Adrenal gland (tissue), 19 donors: ENCODE data around the gene C11orf86. TPM values are rescaled to one million over a fixed set of nuclear protein-coding genes. Genes with fewer than 3 reads are reported as not detected.

ENCODE experiments used
- DNase-seq, 7 donors: peaks; one replicate each; pipeline ENCODE4 v3.0.0-alpha.2; 2019 to 2020
- H3K27ac ChIP-seq, 5 donors: fragments of 200-600 bp; sonication (generic) in 4 of 5; 1 replicate in 3 of 5; 2 replicates in 2 of 5; pipeline versions ENCODE4 v1.5.1 to v1.8.0; 2016 to 2020; ENCODE audit warnings: mild to moderate bottlenecking in 1 of 5
- H3K27me3 ChIP-seq: fragments of 200-600 bp; 2 replicates; pipeline ENCODE4 v1.8.0; 2021
- H3K36me3 ChIP-seq, 2 donors: fragments of 200-600 bp; replicated peaks in 1 of 2; 1 replicate in 1 of 2; 2 replicates in 1 of 2; pipeline versions ENCODE4 v1.5.1 to v1.8.0; 2018 to 2022
- H3K4me1 ChIP-seq, 2 donors: fragments of 200-600 bp; replicated peaks in 1 of 2; 1 replicate in 1 of 2; 2 replicates in 1 of 2; pipeline versions ENCODE4 v1.5.1 to v1.8.0; 2018 to 2021
- H3K4me3 ChIP-seq, 4 donors: fragments of 200-600 bp; sonication (generic) in 3 of 4; one replicate each; pipeline ENCODE4 v1.5.1; 2016 to 2018
- H3K9me3 ChIP-seq, 3 donors: fragments of 200-600 bp; sonication (generic) in 1 of 3; replicated peaks in 1 of 3; 1 replicate in 2 of 3; 2 replicates in 1 of 3; pipeline versions ENCODE4 v1.5.1 to v1.8.0; 2016 to 2021
- POLR2A ChIP-seq, 2 donors: fragments of 450-650 bp; IDR thresholded peaks; one replicate each; pipeline ENCODE4 v1.6.1; 2017; ENCODE audit warnings: antibody characterized with exemption in 2 of 2, mild to moderate bottlenecking in 2 of 2, moderate library complexity in 1 of 2
- WGBS, 4 donors: extraction: QIAGEN DNeasy Blood & Tissue Kit in 2 of 4; methylation state at CpG; one replicate each; pipeline versions ENCODE4 v1.1.5 to v1.1.7; 2013 to 2017; 5-methylcytosine and 5-hydroxymethylcytosine counted together
- intact Hi-C, 2 donors: fragments of 100-400 bp; cut with DNase I; formaldehyde crosslinking; loops; one replicate each; pipeline versions ENCODE4 v1.14.1 to v1.15.0; 2022 to 2023
- long read RNA-seq, 10 donors: library from polyadenylated mRNA in 3 of 10; unstranded in 2 of 10; stranded (forward) in 1 of 10; transcript quantifications; one replicate each; pipeline ENCODE4 v2.0.0 and lab custom pipeline, GENCODE V29; 2021 to 2026
- polyA plus RNA-seq, 3 donors: library from polyadenylated mRNA; stranded (reverse); fragments of 200-250 nt in 2 of 3; fragments of 350-450 nt in 1 of 3; fragmentation: Illumina TruSeq in 1 of 3; extraction: RNeasy Lipid Tissue Mini Kit (QIAGEN cat#74804) in 1 of 3; gene quantifications; one replicate each; pipeline ENCODE4 v1.2.3, GENCODE V29; 2013 to 2014
- total RNA-seq, 9 donors: library from RNA; depleted of rRNA in 4 of 9; stranded (reverse); fragments of >200 nt in 4 of 9; fragments of 120-200 nt in 1 of 9; fragmentation: NEBNext Ultra II Directional in 1 of 9; extraction: Animal tissue kit (Norgen Biotek cat#: 25700) in 1 of 9; gene quantifications; one replicate each; pipeline versions ENCODE4 v1.1.0 to v1.2.4, GENCODE V29; 2013 to 2023
- TF ChIP-seq, protein P1 (sequence below), 6 experiments: fragments of 450-650 bp in 4 of 6; fragments of 200-600 bp in 2 of 6; sonication (generic) in 1 of 6; IDR thresholded peaks; 1 replicate in 5 of 6; 2 replicates in 1 of 6; pipeline versions ENCODE4 v1.5.1 to v1.8.0; 2016 to 2021; ENCODE audit warnings: antibody characterized with exemption in 6 of 6, mild to moderate bottlenecking in 2 of 6, moderate library complexity in 1 of 6
- donor health status: healthy with polysubstance abuse.
- donor health status: Bipolar disorder and iron deficiency.
- donor health status: DM: yes; HTN: yes; CAD: no.
- donor health status: DM: no; HTN: no; CAD: no.
- donor health status: DM: no; HTN: no; CAD: no.
- donor health status: DM: yes; HTN: yes; CAD: no.

C11orf86 gene, protein sequence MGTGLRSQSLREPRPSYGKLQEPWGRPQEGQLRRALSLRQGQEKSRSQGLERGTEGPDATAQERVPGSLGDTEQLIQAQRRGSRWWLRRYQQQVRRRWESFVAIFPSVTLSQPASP
- 10 to 100 TPM in 1 of 9 donors, 1 to 10 TPM in 1, under 1 TPM in 6, not detected in 1; 0.25 to 29.9 (median 0.77) TPM for total RNA-seq
- polyA plus RNA-seq: 1 to 10 TPM; 1.4 to 6.7 (median 2.7) TPM
- long read RNA-seq, donor 1: 0 reads
- long read RNA-seq, donor 2: 0 reads
- long read RNA-seq, donor 3: 0 reads
- long read RNA-seq, donor 4, partial matches to known transcripts: 0 of 6 reads
- long read RNA-seq, donor 4, other reads (novel, unspliced or antisense): 6 of 6 reads
- long read RNA-seq, donor 5, partial matches to known transcripts: 0 of 2 reads
- long read RNA-seq, donor 5, other reads (novel, unspliced or antisense): 2 of 2 reads
- long read RNA-seq, donor 6, partial matches to known transcripts: 0 of 1 reads
- long read RNA-seq, donor 6, other reads (novel, unspliced or antisense): 1 of 1 reads
- long read RNA-seq, donor 7: 0 reads
- long read RNA-seq, donor 8: 0 reads
- long read RNA-seq, donor 9: 0 reads
- long read RNA-seq, donor 10: 0 reads

- DNase-seq: peak in 1 of 7 donors; percentile 55
- TF ChIP-seq POLR2A (IDR thresholded peaks at IDR 0.05): no peak
- TF ChIP-seq, protein P1, sequence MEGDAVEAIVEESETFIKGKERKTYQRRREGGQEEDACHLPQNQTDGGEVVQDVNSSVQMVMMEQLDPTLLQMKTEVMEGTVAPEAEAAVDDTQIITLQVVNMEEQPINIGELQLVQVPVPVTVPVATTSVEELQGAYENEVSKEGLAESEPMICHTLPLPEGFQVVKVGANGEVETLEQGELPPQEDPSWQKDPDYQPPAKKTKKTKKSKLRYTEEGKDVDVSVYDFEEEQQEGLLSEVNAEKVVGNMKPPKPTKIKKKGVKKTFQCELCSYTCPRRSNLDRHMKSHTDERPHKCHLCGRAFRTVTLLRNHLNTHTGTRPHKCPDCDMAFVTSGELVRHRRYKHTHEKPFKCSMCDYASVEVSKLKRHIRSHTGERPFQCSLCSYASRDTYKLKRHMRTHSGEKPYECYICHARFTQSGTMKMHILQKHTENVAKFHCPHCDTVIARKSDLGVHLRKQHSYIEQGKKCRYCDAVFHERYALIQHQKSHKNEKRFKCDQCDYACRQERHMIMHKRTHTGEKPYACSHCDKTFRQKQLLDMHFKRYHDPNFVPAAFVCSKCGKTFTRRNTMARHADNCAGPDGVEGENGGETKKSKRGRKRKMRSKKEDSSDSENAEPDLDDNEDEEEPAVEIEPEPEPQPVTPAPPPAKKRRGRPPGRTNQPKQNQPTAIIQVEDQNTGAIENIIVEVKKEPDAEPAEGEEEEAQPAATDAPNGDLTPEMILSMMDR (IDR thresholded peaks at IDR 0.05): no peak
- intact Hi-C loops: loop anchor here in 1 of 2 donors (10.0 kb wide), 1 partner anchor 280 kb away; no protein-coding TSS in a partner anchor
- 54 to 76% (median 74%) methylated on average over 3 to 10 of the region's 10 CpGs for WGBS, 4 donors
- Histone ChIP-seq H3K4me3 (no peak within 1 kb of the TSS), H3K4me1 (peaks cover 9 to 27% of the 10 kb centered on the region in 2 donors), H3K36me3 (no peaks in the 10 kb centered on the region), H3K27me3 (no peaks in the 10 kb centered on the region), H3K9me3 (peaks cover 0 to 7% (median 0%) of the 10 kb centered on the region in 3 donors), H3K27ac (peak within 1 kb of the TSS in 3 of 5 donors; percentile 19 to 38 (median 26))
Observed at GRCh38 chr11:66974724-66975404, at the start of gene C11orf86. Gene C11orf86 (plus strand): TSS chr11:66975304. CDS start chr11:66975363, 59 bp downstream.

GRCh38 chr11:66929753-66930152, 45.4 kb upstream of the C11orf86 start:
- Histone ChIP-seq H3K4me3 (no peak overlapping the region), H3K4me1 (peaks cover 0 to 12% of the 10 kb centered on the region in 2 donors), H3K27me3 (no peaks in the 10 kb centered on the region), H3K27ac (peak overlapping the region in 1 of 5 donors; percentile 24), H3K9me3 (no peaks in the 10 kb centered on the region), H3K36me3 (no peaks in the 10 kb centered on the region)
- 42 to 82% (median 63%) methylated on average over 4 of the region's 4 CpGs for WGBS, 4 donors
- DNase-seq: no peak
- intact Hi-C loops: no loop called here
- TF ChIP-seq, protein P1 (IDR thresholded peaks at IDR 0.05): no peak
- TF ChIP-seq POLR2A (IDR thresholded peaks at IDR 0.05): no peak

DNA sequence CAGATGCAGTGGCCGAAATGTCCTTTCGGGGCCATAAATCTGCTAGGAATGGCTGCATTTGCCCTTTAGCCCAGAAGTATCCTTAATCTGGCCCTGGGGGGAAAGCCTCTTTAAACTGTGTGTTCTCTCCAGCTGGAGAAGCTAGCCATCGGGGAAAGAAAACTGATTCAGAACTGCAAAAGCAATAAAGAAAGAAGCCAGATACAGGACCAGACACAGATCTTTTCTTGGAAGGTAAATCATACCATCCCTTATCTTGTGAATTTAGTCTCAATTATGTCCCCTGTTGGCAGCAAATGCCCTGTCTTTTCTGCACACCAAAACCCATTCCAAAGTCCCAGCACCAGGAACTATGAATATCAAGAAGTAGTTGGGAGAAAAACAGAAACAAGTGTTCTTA, 42.6 kb upstream of the C11orf86 start:
- 73 to 88% (median 83%) methylated on average over 3 of the region's 3 CpGs for WGBS, 4 donors
- intact Hi-C loops: no loop called here
- DNase-seq: no peak
- Histone ChIP-seq H3K4me1 (peaks cover 0 to 7% of the 10 kb centered on the region in 2 donors), H3K4me3 (no peak overlapping the region), H3K27ac (no peak overlapping the region), H3K9me3 (no peaks in the 10 kb centered on the region), H3K36me3 (no peaks in the 10 kb centered on the region), H3K27me3 (no peaks in the 10 kb centered on the region)
- TF ChIP-seq, protein P1 (IDR thresholded peaks at IDR 0.05): no peak
- no peak for TF ChIP-seq POLR2A (IDR thresholded peaks at IDR 0.05)

DNA sequence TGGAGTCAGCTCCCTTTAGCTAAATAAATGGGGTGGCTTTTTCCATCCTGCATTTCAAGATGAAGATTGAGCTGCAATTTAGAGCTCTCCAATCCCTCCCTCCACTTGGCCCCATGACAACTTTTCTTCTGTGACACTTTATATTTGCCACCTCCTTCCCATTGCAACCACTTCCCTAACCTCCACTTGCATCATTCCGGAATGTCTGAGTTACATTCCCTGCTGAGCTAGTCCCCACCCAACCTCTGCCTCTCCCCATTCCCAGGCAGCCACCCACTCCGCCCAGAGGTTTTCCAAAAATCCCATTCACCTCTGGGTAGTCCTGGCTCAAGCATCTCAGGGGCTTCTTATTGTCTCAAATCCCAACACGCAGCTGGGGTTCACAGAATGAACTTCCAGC, 41.6 kb upstream of the C11orf86 start:
- TF ChIP-seq, protein P1 (IDR thresholded peaks at IDR 0.05): no peak
- no peak for TF ChIP-seq POLR2A (IDR thresholded peaks at IDR 0.05)
- Histone ChIP-seq H3K27me3 (no peaks in the 10 kb centered on the region), H3K4me1 (peaks cover 0 to 7% of the 10 kb centered on the region in 2 donors), H3K36me3 (no peaks in the 10 kb centered on the region), H3K9me3 (no peaks in the 10 kb centered on the region), H3K4me3 (no peak overlapping the region), H3K27ac (no peak overlapping the region)
- 86 to 99% (median 92%) methylated on average over 3 of the region's 3 CpGs for WGBS, 4 donors
- intact Hi-C loops: no loop called here
- no peak for DNase-seq
